Activated T-cell treated with anti-CD3 and anti-CD28 coated beads for 1 hour (primary cell): Measurements from ENCODE around the gene WASF1.
"Not testable (repeated sequence)": the region's sequence is repeated elsewhere in the genome, so short reads cannot be mapped to it uniquely, and the experiment has no call there.

Experiments
- DNase-seq: peaks from one replicate; pipeline ENCODE4 v3.0.0-alpha.2; 2020; ENCODE audit warnings: low read depth

The WASF1 gene

GRCh38 chr6:110089323-110089722, 90.1 kb downstream of the WASF1 start:
- no peak for DNase-seq

GRCh38 chr6:110085285-110085684, 94.2 kb downstream of the WASF1 start:
- DNase-seq, result no peak

GRCh38 chr6:110083875-110084585, 95.4 kb downstream of the WASF1 start:
- DNase-seq, result no peak

- no peak for DNase-seq
Observed at GRCh38 chr6:110075406-110075805, 104.1 kb downstream of the WASF1 start.

- DNase-seq, result not testable (repeated sequence)
Observed at GRCh38 chr6:110073474-110073873, 106.0 kb downstream of the WASF1 start.

- DNase-seq, result no peak
Observed at GRCh38 chr6:110068592-110068967, 110.9 kb downstream of the WASF1 start.

GRCh38 chr6:110067837-110068591, 111.5 kb downstream of the WASF1 start:
- no peak for DNase-seq

- DNase-seq, result no peak
Observed at GRCh38 chr6:110064744-110065524, 114.5 kb downstream of the WASF1 start.

- no peak for DNase-seq
Observed at GRCh38 chr6:110063594-110064263, 115.7 kb downstream of the WASF1 start.

- DNase-seq, result no peak
Observed at GRCh38 chr6:110055387-110055735, 124.1 kb downstream of the WASF1 start.

- no peak for DNase-seq
Observed at GRCh38 chr6:110054664-110055386, 124.6 kb downstream of the WASF1 start.

GRCh38 chr6:110053395-110054240, 125.9 kb downstream of the WASF1 start:
- DNase-seq, result no peak

- no peak for DNase-seq
Observed at GRCh38 chr6:110050440-110050813, 129.0 kb downstream of the WASF1 start.
